Stimulated activated CD8-positive, alpha-beta memory T cell treated with anti-CD3 and anti-CD28 coated beads, Interleukin-7, amount 100 ng/mL, for 4 hours (primary cell): ENCODE measurements around the gene ERVH48-1.
"Not testable (repeated sequence)": the region's sequence is repeated elsewhere in the genome, so short reads cannot be mapped to it uniquely, and the experiment has no call there.

ENCODE experiments used
- DNase-seq, 2 donors: peaks; one replicate each; pipeline ENCODE4 v3.0.0-alpha.2; 2020; ENCODE audit warnings: low read depth in 2 of 2

The ERVH48-1 gene

DNA sequence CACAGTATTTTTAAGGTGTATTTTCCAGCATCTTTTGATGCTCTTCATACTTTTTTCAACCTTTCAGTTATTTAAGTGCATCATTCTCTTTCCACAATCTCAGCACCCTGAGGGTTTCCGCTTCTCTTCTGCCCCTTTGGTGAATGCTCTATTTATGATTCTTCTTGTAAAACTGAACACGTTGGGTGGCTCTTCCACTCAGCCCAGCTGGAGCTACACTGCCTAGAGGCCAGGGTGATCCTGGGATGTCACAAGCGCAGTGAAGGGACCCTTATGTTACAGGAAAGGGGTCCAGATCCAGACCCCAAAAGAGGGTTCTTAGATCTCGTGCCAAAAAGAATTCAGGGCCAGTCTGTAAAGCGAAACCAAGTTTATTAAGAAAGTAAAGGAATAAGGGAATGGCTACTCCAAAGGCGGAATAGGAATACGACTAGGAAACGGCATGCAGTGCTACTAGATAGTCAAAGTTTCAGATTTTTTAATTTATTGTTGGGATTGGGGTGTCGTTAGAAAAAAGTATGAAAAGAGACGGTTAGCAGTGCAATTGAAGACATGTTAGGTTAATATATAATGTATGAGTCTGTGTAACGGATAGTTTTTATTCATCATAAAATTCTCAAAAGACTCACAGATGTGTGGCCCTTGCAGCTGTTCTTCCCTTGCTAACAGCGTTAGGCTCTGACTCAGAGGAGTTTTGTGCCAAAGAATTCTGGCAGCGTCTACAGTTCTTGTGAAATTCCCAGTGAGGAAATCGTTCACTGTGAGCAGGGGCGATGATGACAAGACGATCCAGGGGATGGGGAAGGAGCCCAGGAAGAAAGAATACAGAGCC is 14.4 kb upstream of the ERVH48-1 start:
- DNase-seq: no peak

DNA sequence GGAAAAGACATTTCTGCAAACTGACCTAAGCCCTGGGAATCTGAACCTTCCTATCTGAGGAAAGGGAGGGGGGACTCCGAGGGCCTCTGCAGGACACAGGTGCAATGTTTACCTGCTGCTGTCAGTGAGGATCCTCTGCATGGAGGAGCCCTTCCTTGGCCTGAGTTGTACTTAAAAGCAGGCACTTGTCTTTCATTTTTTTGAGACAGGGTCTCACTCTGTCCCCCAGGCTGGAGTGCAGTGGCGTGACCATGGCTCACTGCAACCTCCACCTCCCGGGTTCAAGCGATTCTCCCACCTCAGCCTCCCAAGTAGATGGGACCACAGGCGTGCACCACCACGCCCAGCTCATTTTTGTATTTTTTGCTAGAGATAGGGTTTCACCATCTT is 13.2 kb upstream of the ERVH48-1 start:
- not testable (repeated sequence) for DNase-seq

DNA sequence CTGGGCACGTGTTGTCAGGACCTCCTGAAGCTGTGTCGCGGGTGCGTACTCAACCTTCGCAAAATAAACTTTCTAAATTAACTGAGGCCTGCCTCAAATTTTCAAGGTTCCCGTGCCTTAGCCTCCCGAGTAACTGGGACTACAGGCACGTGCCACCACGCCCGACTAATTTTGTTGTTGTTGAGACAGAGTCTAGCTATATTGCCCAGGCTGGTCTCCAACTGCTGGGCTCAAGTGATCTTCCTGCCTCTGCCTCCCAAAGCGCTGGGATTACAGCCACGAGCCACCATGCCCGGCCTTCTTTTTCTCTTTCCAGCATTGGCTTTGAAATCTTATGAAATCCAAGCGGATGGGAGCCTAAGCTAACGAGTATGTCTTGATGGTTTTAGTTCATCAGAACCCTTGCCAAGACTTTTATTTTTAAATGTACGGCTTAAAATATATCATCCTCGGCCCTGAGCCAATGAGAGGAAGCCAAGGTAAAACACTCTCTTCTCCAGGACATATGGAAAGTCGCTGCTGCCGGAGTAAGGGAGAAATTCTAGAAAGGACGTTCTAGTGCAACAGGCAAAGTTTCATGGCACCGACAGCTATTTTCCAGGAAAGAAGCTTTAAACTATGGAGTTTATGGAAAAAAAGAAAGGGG is 12.7 kb upstream of the ERVH48-1 start:
- DNase-seq: no peak

DNA sequence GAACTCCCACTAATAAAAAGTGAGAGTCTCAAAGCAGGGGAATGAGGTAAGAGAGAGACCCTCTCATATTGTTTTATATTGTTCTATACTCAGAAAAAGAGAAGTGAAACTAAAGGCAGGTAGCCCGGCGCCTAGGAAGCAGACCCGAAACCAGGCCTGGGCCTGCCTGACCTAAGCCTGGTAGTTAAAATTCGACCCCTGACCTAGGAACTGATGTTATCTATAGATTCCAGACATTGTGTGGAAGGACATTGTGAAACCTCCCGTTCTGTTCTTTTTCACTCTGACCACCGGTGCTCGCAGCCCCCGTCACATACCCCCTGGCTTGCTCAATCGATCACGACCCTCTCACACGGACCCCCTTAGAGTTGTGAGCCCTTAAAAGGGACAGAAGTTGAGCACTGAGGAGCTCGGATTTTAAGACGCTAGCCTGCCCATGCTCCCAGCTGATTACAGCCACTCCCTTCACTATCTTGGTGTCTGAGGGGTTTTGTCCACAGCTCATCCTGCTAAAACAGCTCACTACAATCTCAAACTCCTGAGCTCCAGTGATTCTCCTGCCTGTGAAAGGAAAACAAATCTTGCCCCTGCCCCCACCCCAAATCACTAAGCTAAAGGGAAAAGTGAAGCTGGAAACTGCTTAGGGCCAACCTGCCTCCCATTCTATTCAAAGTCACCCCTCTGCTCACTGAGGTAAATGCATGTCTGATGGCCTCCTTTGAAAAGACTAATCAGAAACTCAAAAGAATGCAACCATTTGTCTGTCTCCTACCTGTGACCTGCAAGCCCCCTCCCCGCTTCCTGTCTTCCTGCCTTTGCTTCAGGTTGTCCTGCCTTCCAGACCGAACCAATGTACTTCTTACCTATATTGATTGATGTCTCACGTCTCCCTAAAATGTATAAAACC is 11.9 kb upstream of the ERVH48-1 start:
- DNase-seq: not testable (repeated sequence)

DNA sequence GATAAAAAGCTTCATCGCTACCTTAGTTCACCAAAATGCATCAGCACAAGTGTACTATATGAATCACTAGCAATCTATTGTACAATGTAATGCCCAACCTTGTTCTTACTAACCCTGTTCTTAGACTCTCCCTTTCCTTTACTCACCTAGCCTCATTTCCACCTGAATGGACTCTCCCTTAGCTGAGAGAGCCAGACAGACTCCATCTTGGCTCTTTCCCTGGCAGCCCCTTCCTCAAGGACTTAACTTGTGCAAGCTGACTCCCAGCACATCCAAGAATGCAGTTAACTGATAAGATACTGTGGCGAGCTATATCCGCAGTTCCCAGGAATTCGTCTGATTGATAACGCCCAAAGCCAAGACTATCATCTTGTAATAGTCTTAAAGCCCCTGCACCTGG is 10.9 kb upstream of the ERVH48-1 start:
- DNase-seq: not testable (repeated sequence)

DNA sequence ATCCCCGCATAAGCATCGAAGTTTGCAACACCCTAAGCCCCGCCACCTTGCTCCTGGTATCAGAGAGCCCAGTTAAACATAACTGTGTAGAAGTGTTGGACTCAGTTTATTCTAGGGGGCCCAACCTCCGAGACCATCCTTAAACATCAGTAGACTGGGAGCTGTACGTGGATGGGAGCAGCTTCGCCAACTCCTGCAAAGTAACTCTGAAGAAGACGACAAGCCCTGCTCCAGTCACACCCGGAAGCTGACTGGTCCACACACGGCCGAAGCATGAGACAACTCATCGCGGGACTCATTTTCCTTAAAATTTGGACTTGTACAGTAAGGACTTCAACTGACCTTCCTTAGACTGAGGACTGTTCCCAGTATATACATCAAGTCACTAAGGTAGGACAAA is 8.5 kb upstream of the ERVH48-1 start:
- not testable (repeated sequence) for DNase-seq

DNA sequence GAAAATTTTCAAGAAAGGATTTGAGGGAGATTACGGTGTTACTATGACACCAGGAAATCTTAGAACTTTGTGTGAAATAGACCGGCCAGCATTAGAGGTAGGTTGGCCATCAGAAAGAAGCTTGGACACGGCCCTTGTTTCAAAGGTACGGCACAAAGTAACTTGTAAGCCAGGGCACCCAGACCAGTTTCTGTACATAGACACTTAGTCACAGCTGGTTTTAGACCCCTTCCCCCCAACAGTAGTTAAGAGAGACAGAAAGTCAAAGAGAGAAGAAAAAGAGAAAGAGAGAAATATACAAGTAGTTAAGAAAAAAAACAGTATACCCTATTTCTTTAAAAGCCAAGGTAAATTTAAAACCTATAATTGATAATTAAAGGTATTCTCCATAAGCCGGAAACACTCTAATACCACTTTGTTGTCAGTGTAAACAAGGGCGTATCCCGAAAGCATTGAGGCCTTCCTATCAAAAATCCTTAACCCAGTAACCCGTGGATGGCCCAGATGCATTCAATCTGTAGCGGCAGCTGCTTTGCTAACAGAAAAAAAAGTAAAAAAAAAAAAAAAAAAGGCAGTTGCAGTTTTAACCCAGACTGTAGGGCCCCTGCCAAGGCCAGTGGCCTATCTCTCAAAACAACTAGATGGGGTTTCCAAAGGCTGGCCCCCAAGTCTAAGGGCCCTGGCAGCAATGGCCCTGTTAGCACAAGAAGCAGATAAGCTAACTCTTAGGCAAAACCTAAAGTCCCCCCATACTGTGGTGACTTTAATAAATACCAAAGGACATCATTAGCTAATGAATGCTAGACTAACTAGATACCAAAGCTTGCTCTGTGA is 7.9 kb upstream of the ERVH48-1 start:
- not testable (repeated sequence) for DNase-seq

DNA sequence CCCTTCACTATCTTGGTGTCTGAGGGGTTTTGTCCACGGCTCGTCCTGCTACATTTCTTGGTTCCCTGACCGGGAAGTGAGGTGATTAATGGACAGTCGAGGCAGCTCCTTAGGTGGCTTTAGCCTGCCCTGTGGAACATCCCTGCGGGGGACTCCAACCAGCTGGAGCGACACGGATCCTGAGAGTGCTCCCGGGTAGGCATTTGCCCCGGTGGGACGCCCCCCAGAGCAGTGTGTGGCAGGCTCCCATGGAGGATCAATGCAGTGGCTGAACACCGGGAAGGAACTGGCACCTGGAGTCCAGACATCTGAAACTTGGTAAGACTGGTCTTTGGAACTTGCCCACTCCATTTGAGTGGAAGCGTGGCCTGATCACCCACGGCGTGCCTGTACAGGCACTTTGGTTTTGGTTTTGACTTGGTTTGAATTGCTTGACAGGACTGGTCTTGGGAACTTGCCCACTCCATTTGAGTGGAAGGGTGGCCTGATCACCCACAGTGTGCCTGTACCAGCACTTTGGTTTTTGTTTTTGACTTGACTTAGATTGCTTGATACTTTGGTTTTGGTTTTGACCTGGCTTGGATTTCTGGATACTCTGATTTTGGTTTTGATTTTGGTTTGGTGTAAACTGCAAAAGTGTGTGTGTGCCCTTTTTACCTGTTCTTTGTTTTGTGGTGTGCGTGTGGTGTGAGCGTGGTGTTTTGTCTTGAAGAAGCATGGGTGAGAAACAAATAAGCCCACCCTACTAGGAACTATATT is 7.1 kb upstream of the ERVH48-1 start:
- DNase-seq: not testable (repeated sequence)

DNA sequence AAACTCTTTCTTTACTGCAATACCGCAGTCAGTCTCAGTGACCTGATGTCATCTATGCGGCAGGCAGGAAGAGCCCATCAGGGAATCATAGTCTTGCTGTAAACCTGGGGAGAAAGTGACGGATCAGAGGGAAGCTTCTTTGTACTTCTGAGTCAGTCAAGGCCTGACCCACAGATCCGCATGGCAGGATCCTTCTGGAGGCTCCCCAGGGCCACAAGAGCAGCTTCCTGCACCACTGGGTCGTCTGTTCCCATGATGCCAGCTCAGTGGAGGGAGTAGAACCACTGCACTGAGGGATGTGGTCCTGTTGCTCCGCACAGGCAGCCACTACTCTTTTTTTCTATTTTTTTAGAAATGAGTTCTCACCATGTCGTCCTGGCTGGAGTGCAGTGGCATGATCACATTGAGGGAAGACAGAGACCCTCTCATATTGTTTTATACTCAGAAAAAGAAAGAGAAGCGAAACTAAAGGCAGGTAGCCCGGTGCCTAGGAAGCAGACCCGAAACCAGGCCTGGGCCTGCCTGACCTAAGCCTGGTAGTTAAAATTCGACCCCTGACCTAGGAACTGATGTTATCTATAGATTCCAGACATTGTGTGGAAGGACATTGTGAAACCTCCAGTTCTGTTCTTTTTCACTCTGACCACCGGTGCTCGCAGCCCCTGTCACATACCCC is 6.3 kb upstream of the ERVH48-1 start:
- no peak for DNase-seq

DNA sequence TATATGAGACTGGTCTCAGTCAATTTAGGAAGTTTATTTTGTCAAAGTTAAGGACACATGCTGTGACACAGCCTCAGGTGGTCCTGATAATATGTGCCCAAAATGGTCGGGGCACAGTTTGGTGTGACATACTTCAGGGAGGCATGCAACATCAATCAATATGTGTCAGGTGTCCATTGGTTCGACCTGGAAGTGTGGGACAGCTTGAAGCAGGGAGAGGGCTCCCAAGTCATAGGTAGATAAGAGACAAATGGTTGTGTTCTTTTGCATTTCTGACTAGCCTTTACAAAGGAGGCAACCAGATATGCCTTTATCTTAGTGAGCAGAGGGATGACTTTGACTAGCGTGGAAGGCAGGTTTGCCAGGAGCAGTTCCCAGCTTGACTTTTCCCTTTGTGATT is 4.5 kb upstream of the ERVH48-1 start:
- DNase-seq: no peak

DNA sequence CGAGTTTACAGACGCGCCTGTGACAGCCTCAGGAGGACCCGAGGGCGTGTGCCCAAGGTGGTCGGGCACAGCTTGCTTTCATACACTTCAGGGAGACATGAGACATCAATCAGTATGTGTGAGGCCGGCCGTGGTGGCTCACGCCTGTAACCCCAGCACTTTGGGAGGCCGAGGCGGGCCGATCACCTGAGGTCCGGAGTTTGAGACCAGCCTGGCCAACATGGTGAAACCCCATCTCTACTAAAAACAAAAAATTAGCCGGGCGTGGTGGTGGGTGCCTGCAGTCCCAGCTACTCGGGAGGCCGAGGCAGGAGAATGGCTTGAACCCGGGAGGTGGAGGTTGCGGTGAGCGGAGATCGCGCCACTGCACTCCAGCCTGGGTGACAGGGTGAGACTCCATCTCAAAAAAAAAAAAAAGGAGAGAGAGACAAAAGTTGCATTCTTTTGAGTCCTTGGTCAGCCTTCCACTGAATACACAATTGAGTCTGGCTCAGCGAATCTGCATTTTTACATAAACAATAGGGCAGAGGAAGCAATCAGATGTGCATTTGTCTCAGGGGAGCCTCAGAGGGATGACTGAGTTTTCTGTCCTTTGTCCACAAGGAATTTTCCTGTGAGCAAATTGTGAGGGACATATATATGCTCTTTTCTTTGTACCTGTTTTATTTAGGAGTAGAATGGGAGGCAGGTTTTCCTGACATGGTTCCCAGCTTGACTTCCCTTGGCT is 2.2 kb upstream of the ERVH48-1 start:
- DNase-seq: not testable (repeated sequence)

DNA sequence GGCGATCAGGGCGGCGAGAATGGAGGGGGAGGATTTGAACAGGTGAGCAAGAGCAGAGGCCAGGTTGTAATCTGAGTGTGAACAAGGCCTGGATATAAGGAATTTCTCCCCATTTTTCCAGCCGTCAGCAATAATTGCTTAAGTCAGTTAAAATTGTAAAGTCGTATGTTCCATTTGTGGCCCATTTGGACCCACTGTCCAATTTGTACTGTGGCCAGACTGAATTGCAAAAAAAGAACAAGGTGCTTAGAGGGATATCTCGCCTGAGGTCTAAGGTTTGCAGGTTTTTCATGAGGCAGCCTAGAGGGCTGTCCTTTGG is 1.0 kb downstream of the ERVH48-1 start:
- no peak for DNase-seq

DNA sequence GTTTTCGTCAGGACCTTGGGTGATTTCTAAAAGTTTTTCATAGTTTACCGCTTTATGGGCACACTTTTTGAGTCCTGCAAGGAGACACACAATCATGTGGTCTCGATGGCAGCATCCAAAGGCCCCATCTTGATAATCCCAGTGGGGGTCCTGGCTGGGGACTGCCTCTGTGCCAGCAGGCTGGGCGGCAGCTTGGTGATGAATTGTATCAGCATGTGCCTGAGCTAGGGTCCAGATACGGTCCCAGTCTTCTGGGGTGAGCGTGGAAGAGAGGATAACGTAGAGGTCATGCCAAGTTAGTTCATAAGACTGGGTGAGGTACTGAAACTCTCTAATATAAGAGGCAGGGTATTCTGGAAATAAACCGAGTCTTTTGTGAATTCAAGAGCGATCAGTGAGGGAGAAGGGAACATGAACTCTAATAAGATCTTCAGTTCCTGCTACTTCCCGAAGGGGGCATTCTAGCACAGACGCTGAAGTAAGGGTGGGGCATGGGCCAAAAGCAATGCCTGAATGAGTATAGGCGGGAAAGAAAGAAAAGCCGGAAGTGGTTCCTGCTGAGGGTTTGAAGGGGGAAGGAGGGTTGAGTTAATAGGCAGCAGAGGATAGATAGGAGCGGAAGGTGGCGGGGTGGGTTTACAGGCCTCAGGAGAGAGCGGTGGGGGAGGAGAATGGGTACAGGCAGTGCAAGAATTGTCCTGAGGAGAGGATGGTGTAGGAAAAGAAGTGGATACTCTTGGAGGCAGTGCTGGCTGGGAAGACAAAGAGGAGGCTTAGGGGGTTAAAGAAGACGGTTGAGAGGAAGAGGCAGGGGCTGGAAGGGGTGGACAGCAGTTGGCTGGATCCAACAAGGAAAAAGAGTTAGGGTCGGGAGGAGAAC is 1.6 kb downstream of the ERVH48-1 start:
- peak; percentile 33 to 50 for DNase-seq

DNA sequence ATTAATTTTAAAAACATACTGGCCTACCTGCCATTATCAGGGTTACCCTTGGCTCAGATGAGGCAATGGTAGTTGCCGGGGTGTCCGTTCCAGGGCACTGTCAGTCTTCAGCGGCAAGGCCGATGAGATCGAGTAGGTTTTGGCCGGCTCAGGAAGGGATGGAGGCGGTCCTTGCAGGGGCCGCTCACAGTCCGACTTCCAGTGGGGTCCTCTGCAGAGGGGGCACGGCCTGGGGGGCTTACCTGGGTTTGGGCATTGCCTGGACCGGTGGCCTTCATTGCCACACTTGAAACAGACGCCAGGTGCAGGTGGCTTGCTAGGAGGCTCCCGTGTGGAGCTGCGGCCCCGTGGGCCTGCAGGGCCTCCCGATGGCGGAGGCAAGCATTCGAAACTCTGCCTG is 2.5 kb downstream of the ERVH48-1 start:
- no peak for DNase-seq

DNA sequence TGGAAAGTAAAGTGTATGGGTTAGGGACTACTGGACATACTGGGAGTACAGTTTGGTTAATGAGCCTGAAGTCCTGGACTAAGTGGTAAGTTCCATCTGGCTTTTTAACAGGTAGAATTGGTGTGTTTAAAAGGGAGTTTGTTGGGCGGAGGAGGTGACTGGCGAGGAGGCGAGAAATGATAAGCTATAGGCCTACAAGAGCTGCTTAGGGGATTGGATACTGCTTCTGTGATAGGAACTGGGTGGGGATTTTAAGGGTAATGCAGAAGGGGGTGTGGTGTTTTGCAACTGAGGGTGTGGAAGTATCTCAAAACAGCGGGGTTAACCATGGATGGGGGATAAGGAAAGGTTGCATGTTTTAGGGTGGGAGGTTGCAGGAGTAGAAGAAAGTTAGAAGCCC is 3.5 kb downstream of the ERVH48-1 start:
- DNase-seq: no peak

DNA sequence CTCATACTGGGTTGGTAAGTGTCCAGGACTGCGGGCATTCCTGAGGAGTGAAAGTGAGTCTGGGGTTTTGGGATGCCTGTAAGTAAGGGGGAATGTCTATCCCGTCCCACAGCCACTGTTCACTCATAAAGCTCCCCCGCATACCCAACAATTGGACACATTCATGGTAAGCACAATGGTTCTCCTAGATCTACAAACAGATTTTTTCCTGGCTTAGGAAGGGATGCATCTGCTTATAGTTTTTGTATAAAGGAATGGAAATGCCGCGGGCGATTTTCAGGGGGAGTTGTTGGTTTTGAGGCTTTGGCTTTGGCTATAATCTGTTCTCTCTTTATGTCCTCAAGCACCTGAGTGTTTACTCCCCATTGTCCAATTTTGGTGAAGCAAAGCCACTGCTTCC is 7.1 kb downstream of the ERVH48-1 start:
- DNase-seq: no peak

DNA sequence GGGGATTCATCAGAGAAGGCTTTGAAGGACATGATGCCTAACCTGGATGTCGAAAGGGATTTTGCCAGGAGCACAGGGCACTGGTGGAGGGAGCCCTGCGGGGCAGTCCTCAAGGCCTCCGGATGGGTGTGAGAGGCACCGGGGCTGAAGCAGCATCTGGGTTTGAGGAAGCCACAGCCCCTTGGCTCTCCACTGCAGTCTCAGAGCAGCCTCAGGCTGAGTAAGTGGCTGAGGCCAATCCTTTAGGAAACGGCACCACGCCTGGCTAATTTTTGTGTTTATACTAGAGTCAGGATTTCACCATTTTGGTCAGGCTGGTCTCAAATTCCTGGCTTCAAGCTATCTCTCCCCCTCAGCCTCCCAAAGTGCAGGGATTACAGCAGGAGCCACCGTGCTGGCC is 12.0 kb downstream of the ERVH48-1 start:
- no peak for DNase-seq

DNA sequence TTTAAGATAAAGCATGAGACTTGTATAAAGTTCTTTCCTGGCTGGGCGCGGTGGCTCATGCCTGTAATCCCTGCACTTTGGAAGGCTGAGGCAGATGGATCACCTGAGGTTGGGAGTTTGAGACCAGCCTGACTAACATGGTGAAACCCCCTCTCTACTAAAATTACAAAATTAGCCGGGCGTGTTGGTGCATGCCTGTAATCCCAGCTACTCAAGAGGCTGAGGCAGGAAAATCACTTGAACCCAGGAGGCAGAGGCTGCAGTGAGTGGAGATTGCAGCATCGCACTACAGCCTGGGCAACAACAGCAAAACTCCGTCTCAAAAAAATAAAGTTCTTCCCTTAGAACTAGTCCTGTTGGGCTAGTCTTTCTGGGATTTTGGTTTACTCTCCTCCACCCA is 13.5 kb downstream of the ERVH48-1 start:
- DNase-seq: not testable (repeated sequence)

DNA sequence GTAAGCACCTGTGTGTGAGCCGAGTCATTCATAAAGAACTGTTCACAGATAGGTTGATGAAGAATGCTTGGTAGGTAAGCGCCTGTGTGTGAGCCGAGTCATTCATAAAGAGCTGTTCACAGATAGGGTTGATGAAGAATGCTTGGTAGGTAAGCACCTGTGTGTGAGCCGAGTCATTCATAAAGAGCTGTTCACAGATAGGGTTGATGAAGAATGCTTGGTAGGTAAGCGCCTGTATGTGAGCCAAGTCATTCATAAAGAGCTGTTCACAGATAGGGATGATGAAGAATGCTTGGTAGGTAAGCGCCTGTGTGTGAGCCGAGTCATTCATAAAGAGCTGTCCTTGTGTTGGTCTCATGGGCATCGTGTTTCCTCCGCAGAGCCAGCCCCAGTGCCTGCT is 16.9 kb downstream of the ERVH48-1 start:
- DNase-seq: not testable (repeated sequence)
